GM12891 (cell line): ENCODE results near the gene NGDN.

ENCODE experiments used
- DNase-seq: peaks from one replicate; pipeline ENCODE4 v3.0.0; 2011; ENCODE audit warnings: low spot score; ENCODE audit not compliant: insufficient read length
- FAIRE-seq: peaks from 2 replicates; lab custom pipeline; 2011; peaks lifted over from hg19 to GRCh38; lab: Jason Lieb, UNC
- PAX5 ChIP-seq: IDR thresholded peaks from 2 replicates; pipeline ENCODE4 v1.6.1; 2011; ENCODE audit warnings: low read length, moderate library complexity, mild to moderate bottlenecking; ENCODE audit not compliant: insufficient read depth, severe bottlenecking
- POLR2A ChIP-seq: IDR thresholded peaks from 2 replicates; pipeline ENCODE4 v1.6.1; 2011; ENCODE audit warnings: low read depth, low read length, control low read depth
- POLR2AphosphoS5 ChIP-seq: IDR thresholded peaks from 2 replicates; pipeline ENCODE4 v1.6.1; 2011; ENCODE audit warnings: low read depth, low read length, control low read depth
- POU2F2 ChIP-seq: IDR thresholded peaks from 2 replicates; pipeline ENCODE4 v1.6.1; 2011; ENCODE audit warnings: low read depth, mild to moderate bottlenecking, control low read depth, low read length, moderate library complexity
- SPI1 ChIP-seq: IDR thresholded peaks from 2 replicates; pipeline ENCODE4 v1.6.1; 2011; ENCODE audit warnings: low read depth, low read length, control low read depth
- TAF1 ChIP-seq: IDR thresholded peaks from 2 replicates; pipeline ENCODE4 v1.6.1; 2011; ENCODE audit warnings: low read depth, low read length, control low read depth

Gene NGDN

DNA sequence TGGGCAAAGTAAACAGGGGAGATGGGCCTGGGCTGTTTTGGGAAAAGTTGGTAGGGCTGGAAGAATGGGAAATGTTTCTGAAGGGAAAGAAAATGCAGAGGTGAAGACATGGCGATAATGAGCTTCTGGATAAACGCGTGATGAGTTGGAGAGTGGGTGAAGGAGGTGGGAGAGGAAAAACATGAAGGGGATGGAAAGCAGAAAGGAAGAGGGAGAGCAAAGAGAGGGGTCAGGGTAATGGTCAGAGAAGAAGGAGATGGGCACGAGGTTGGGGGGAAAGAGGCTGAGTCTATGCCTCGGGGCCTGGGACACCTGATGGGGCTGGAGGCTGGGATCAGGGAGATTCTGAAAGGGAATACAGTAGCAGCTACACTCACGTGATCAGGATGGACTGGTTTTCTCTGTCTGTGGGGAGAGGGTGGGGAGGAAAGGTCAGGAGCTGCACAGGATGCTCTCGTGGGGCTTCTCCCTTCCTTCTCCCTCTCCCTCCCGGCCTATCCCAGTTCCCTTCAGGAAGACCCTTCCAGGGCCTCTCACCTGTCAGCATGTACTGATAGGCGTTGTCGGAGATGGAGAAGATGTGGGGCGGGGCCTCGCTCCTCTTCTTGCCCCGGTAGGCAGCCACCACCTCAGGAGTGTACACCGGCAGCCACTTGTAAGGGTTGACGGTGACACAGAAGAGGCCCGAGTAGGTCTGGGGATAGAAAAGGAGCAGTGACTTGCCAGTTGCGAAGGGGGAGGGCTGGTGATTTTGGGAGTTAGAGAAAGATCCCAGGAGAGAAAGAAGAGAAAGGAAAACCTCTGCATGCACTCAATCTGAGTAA lies 37.2 kb upstream of the NGDN start:
- FAIRE-seq (no peak), DNase-seq (no peak)
- TF ChIP-seq POU2F2: no peak
- no peak for TF ChIP-seq POLR2A
- TF ChIP-seq TAF1: no peak
- TF ChIP-seq POLR2AphosphoS5: no peak
- no peak for TF ChIP-seq SPI1
- TF ChIP-seq PAX5: no peak

DNA sequence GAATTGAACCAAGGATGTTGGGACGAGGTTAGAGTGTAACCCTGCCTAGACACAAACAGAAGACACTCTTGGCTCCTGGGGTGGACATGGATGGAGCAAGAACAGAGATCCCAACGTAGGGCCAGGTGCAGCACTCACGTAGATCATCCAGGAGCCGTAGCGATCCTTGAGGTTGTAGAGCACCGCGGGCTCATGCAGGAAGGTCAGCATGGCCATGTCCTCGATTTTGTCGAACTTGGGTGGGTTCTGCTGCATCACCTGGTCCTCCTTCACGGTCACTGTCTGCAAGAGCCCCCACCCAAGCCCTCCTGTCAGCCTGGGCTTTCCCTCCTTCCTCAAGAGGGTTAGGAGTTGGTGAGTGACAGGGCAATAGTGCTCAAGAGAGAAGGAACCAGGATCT lies 36.6 kb upstream of the NGDN start:
- FAIRE-seq (no peak), DNase-seq (no peak)
- no peak for TF ChIP-seq POLR2AphosphoS5
- TF ChIP-seq TAF1: no peak
- TF ChIP-seq POLR2A: no peak
- no peak for TF ChIP-seq SPI1
- TF ChIP-seq POU2F2: no peak
- TF ChIP-seq PAX5: no peak

DNA sequence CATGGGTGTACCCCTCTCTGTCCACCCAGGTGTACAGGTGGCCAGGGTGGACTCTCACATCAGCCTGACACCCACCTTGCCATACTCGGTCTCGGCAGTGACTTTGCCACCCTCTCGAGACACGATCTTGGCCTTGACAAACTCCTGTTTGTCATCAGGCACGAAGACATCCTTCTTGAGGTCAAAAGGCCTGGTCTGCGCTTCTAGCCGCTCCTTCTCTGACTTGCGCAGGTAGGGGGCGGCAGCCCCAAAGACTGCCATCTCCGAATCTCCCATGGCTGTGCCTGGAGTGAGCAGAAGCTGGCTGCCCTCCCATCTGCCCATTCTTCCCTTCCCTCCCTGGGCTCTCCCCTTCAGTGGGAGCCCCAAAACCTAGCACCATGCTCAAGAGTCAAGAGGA lies 36.0 kb upstream of the NGDN start:
- TF ChIP-seq SPI1 (no peak), POLR2A (no peak), PAX5 (no peak), POLR2AphosphoS5 (no peak), TAF1 (no peak), POU2F2 (no peak)
- no peak for DNase-seq
- FAIRE-seq: no peak

DNA sequence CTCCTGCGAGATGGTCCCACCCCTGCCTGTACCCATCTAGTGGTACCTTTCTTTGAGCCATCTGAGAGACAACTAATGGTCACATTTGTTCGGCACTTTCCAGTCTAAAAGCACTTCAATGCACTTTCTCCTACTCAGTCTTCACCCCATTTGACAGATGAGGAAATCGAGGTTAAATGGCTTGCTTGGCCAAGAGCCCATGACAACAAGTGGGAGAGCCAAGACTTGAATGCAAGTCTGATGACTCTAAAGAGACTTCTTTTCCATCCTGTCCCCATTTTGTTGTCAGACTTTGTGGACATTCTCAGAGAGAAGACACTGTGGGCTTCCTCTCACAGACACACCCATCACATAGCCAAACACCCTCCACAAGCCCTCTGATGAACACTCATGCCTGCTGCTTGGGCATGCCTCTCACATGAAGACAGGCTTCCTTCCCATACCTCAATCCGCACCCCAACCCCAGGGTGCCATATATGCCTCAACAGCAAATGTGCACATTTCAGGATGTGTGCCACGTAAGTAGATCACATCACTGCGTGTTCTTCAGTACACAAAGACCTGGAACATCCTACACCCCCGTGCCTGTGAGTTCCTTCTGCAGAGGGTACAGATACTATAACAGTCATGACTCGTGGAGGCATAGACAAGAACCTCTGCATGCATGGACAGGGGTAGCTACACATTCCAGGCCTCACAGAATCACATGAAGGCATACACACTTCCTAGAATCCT lies 34.8 kb upstream of the NGDN start:
- DNase-seq (no peak), FAIRE-seq (no peak)
- TF ChIP-seq TAF1 (no peak), POLR2A (no peak), SPI1 (no peak), POU2F2 (no peak), POLR2AphosphoS5 (no peak), PAX5 (no peak)

DNA sequence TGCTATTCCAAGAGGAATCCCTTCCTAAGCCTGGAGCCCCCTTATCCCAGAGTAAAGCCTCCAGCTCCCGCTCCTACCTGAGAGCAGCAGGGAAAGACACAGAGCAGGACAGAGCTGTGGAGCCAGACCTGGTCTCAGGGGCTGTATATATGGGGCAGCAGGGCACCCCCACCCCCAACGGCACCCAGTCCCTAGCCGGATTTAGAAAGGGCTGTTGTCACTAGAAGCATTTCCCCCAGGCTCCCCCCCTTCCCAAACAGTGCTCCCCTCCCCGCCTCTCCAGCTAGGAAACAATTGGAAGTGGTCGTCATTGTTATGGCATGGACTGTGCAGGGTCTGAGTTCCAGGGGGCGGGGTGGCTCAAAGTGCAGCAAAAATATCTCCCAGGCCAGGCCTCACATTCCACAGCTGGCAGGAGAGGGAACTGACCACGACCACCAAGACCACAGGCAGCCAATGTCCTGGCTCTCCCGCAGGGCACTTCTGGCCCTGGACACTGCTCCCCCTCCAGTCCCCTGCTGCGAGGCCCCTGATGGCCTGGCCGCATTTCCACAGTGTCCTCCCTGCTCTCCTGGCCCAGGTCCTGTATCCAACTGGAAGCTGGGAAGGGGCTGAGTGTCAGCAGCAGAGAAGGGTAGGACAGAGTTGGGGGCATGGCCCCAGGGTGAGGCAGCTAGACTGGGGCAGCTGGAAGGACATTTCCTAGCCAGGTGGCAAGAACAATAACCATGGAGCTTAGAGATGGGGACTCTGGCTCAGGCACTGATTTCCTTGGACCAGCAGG lies 33.8 kb upstream of the NGDN start, which contains the start of gene MYH7:
Gene MYH7, minus strand, starts transcription at position 118 of the 784 bp plus-strand sequence. CDS start 1,928 bp downstream, outside the sequence.
- FAIRE-seq: no peak
- TF ChIP-seq PAX5 (no peak), TAF1 (no peak), POLR2AphosphoS5 (no peak), POU2F2 (no peak), POLR2A (no peak), SPI1 (no peak)
- DNase-seq: no peak

DNA sequence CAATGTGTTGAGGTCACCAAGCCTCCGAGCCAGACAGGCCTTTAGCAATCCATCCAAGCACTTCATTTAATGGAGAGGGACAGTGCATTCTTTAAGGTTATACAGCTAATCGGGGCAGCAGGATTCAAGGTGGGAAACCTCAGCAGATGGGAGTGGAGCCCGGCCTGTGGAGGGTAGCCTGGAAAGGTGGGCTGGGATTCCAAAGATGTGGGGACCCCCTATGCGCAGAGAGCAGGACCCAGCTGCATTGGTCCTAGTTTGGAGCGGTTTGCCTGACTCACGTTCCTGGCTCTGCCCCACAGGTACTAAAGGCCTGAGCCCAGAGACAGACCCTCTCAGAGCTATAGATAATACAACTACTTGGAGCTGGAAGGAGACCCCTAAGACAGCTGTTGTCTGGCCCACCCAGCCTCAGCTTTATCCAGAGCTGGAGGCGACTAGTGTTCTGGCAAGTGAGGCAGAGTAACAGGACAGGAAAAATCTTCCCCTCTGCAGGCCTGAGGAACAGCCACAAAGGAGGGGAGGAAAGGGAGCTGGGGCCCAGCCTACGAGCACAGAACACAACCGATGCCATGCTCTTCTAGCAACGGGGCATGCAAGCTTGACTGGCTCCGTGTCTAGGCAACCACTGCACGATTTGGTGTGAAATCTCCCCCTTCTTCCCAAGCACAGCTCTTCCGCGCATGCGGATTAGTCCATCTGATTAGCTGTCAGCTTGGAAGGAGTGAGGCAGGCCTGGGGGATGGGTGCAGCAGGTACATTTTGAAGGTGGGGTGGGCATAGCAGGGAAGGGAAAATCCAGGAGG lies 33.0 kb upstream of the NGDN start:
- DNase-seq: no peak
- no peak for FAIRE-seq
- TF ChIP-seq TAF1: no peak
- no peak for TF ChIP-seq POLR2AphosphoS5
- TF ChIP-seq POLR2A: no peak
- TF ChIP-seq POU2F2: no peak
- no peak for TF ChIP-seq SPI1
- no peak for TF ChIP-seq PAX5

DNA sequence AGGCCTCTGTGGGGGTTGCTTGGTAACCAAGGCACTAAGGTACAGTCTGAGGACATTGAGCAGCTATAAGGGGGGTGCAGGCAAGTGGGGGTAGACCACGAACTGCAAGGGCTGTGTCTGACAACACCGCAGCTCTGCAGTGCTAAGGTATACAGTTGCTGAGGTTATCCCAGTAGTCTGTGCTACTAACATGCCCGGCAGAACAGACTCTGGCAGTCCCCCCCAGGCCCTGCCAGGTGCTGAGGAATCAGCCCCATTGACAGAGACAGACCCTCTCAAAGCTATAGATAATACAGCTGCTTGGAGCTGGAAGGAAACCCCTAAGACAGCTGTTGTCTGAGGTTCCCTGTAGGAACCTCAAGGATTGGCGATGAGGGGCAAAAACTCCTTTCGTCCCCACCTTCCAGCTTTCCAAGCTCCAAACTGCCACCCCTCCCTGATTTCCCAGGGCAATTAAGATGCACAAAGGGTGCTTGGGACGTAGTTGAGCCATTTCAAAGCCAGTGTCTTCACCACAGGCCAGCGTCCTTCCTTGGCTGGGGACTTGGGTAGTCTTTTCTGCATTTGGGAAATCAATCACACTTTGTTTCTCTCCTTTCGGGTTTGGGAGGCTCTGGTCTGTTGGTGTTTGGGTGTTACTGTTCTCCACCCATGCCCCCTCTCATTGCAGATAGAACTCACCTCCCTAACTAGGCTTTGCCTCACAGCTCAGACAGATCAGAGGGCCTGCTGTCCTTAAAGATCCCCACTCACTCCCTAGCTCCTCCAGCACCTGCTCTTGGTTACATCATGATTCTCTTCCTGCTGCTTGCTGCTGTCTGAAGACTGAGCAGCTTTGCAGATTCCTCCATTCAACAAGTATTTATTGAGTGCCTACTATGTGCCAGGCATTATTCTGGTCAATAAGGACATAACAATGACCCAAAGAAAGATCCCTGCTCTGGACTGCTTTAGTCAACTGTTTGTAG lies 32.1 kb upstream of the NGDN start:
- FAIRE-seq (no peak), DNase-seq (no peak)
- TF ChIP-seq POLR2A (no peak), PAX5 (no peak), SPI1 (no peak), TAF1 (no peak), POLR2AphosphoS5 (no peak), POU2F2 (no peak)
